ENCODE measurements around the gene RTRAF.

RTRAF gene

GRCh38 chr14:52043690-52044089 lies 54.3 kb downstream of the RTRAF start:
- Histone ChIP-seq H2AFZ (ENCODE audit: low read depth, low read length) (no peak overlapping the region), H3K4me2 (ENCODE audit: low read length) (no peak overlapping the region), H3K9ac (ENCODE audit: low read length) (no peak overlapping the region), H3K79me2 (ENCODE audit: low read length) (no peaks in the 10 kb centered on the region), H3K9me3 (ENCODE audit: insufficient read depth, low read length) (no peaks in the 10 kb centered on the region), H3K27me3 (ENCODE audit: low read depth, low read length) (peaks cover 15% of the 10 kb centered on the region), H3K36me3 (replicated peaks; ENCODE audit: low read depth, low read length) (no peaks in the 10 kb centered on the region), H3K4me1 (ENCODE audit: low read length) (0 out of 2 replicates have a peak, but pooled peaks cover 2% of the 10 kb centered on the region), H4K20me1 (ENCODE audit: insufficient read depth, low read length) (no peaks in the 10 kb centered on the region), H3K4me3 (ENCODE audit: low read length) (no peak overlapping the region), H3K27ac (ENCODE audit: low read length) (no peak overlapping the region)
- TF ChIP-seq, protein P1, sequence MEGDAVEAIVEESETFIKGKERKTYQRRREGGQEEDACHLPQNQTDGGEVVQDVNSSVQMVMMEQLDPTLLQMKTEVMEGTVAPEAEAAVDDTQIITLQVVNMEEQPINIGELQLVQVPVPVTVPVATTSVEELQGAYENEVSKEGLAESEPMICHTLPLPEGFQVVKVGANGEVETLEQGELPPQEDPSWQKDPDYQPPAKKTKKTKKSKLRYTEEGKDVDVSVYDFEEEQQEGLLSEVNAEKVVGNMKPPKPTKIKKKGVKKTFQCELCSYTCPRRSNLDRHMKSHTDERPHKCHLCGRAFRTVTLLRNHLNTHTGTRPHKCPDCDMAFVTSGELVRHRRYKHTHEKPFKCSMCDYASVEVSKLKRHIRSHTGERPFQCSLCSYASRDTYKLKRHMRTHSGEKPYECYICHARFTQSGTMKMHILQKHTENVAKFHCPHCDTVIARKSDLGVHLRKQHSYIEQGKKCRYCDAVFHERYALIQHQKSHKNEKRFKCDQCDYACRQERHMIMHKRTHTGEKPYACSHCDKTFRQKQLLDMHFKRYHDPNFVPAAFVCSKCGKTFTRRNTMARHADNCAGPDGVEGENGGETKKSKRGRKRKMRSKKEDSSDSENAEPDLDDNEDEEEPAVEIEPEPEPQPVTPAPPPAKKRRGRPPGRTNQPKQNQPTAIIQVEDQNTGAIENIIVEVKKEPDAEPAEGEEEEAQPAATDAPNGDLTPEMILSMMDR (IDR thresholded peaks at IDR 0.05; ENCODE audit: low read depth, low read length): peak; percentile 54
- TF ChIP-seq EZH2phosphoT487 (IDR thresholded peaks at IDR 0.05; ENCODE audit: low read depth): no peak

DNA sequence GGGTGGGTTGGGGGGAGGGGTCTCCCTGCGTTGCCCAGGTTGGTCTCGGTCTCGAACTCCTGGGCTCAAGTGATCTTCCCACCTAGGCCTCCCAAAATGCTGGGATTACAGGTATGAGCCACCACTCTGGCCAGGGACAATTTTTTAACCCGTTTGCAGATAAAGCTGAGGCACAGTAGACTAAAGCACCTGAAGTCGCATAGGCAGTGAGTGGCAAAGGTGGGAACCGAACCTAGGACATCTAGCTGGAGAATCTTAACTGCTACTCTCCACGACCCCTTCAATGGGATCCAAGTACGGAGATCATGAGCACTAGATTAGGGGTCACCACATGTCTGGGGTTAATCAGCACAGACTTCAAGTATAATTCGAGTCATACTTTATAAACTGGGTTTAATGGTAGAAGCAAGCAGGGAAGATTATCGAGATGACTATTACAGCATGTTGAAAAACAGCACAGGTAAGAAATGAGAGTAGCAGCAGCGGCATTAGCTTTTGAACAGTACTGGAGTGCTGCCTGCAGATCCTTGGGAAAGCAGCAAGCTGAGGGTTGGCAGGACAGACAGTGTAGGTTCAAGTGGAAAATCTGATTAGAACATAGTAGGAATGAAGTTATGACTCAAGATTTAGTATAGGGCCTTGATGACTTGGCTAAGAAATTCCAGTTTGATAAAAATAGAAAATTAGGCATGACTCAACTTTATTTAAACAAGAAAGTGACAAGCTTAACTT lies 55.6 kb downstream of the RTRAF start:
- Histone ChIP-seq H3K27ac (ENCODE audit: low read length) (no peak overlapping the region), H4K20me1 (ENCODE audit: insufficient read depth, low read length) (no peaks in the 10 kb centered on the region), H2AFZ (ENCODE audit: low read depth, low read length) (no peak overlapping the region), H3K4me1 (ENCODE audit: low read length) (0 out of 2 replicates have a peak, but pooled peaks cover 2% of the 10 kb centered on the region), H3K36me3 (replicated peaks; ENCODE audit: low read depth, low read length) (no peaks in the 10 kb centered on the region), H3K4me3 (ENCODE audit: low read length) (no peak overlapping the region), H3K4me2 (ENCODE audit: low read length) (no peak overlapping the region), H3K9ac (ENCODE audit: low read length) (no peak overlapping the region), H3K9me3 (ENCODE audit: insufficient read depth, low read length) (no peaks in the 10 kb centered on the region), H3K79me2 (ENCODE audit: low read length) (no peaks in the 10 kb centered on the region), H3K27me3 (ENCODE audit: low read depth, low read length) (peaks cover 15% of the 10 kb centered on the region)
- TF ChIP-seq, protein P1 (IDR thresholded peaks at IDR 0.05; ENCODE audit: low read depth, low read length): no peak
- no peak for TF ChIP-seq EZH2phosphoT487 (IDR thresholded peaks at IDR 0.05; ENCODE audit: low read depth)

GRCh38 chr14:52046376-52046917 lies 57.1 kb downstream of the RTRAF start:
- no peak overlapping the region for H3K4me3 ChIP-seq (ENCODE audit: low read length)
- H3K27ac ChIP-seq (ENCODE audit: low read length): no peak overlapping the region
- H4K20me1 ChIP-seq (ENCODE audit: insufficient read depth, low read length): no peaks in the 10 kb centered on the region
- no peak overlapping the region for H3K4me2 ChIP-seq (ENCODE audit: low read length)
- no peak overlapping the region for H2AFZ ChIP-seq (ENCODE audit: low read depth, low read length)
- TF ChIP-seq, protein P1 (IDR thresholded peaks at IDR 0.05; ENCODE audit: low read depth, low read length): no peak
- no peak for TF ChIP-seq EZH2phosphoT487 (IDR thresholded peaks at IDR 0.05; ENCODE audit: low read depth)
- H3K9ac ChIP-seq (ENCODE audit: low read length): no peak overlapping the region
- no peaks in the 10 kb centered on the region for H3K79me2 ChIP-seq (ENCODE audit: low read length)
- H3K27me3 ChIP-seq (ENCODE audit: low read depth, low read length): peaks cover 16% of the 10 kb centered on the region
- 0 out of 2 replicates have a peak, but pooled peaks cover 2% of the 10 kb centered on the region for H3K4me1 ChIP-seq (ENCODE audit: low read length)
- H3K9me3 ChIP-seq (ENCODE audit: insufficient read depth, low read length): no peaks in the 10 kb centered on the region
- no peaks in the 10 kb centered on the region for H3K36me3 ChIP-seq (replicated peaks; ENCODE audit: low read depth, low read length)

DNA sequence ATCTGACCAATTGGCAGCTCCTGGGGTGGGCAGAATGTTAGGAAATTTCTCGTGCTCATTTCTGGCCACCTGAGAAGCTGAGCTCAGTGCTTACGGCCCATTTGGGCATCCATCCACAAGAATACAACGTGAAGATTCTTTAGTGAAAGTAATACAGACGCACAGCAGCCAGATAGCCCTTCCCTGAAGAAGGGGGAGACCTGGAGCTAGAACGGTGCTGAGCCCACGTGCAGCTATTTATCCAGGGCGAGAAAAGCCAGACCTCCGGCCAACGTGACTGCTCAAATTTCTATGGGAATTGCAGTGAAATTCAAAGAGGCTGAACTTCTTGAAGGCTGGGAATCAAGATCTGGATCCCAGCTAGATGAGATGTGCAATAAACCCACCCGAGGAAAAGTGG lies 58.8 kb downstream of the RTRAF start:
- TF ChIP-seq EZH2phosphoT487 (IDR thresholded peaks at IDR 0.05; ENCODE audit: low read depth): no peak
- TF ChIP-seq, protein P1 (IDR thresholded peaks at IDR 0.05; ENCODE audit: low read depth, low read length): no peak
- Histone ChIP-seq H3K27ac (ENCODE audit: low read length) (no peak overlapping the region), H3K4me3 (ENCODE audit: low read length) (no peak overlapping the region), H3K4me2 (ENCODE audit: low read length) (no peak overlapping the region), H2AFZ (ENCODE audit: low read depth, low read length) (no peak overlapping the region), H3K36me3 (replicated peaks; ENCODE audit: low read depth, low read length) (no peaks in the 10 kb centered on the region), H3K9ac (ENCODE audit: low read length) (no peak overlapping the region), H3K79me2 (ENCODE audit: low read length) (no peaks in the 10 kb centered on the region), H3K9me3 (ENCODE audit: insufficient read depth, low read length) (no peaks in the 10 kb centered on the region), H3K4me1 (ENCODE audit: low read length) (0 out of 2 replicates have a peak, but pooled peaks cover 2% of the 10 kb centered on the region), H3K27me3 (ENCODE audit: low read depth, low read length) (peaks cover 19% of the 10 kb centered on the region), H4K20me1 (ENCODE audit: insufficient read depth, low read length) (no peaks in the 10 kb centered on the region)

Data from OCI-LY3 (cell line).